ENCODE data around the gene SPRYD3.

DNA sequence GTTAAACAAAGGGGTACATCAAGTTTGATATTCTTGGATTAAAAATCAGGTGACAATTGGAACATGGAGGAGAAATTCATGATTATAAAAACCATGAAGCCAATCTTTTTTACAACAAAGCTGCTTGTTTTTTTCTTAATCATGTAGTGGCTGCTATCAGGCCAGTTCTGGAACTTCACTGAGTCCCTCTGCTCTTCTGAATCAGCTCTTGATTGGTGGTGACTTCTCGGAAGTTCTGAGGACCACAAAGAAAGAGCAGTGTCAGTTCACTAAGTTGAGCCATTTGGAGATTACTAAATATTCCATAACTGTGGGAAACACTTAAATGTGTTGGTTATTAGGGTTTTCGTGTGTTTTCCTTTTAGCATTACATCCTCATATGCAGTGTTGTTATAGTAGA lies 64.5 kb downstream of the SPRYD3 start:
- TF ChIP-seq EP300 (IDR thresholded peaks at IDR 0.05; ENCODE audit: borderline replicate concordance) (no peak), EGR1 (IDR thresholded peaks at IDR 0.05) (no peak), RAD21 (IDR thresholded peaks at IDR 0.05; ENCODE audit: low read depth) (no peak)
- TF ChIP-seq, protein P1, sequence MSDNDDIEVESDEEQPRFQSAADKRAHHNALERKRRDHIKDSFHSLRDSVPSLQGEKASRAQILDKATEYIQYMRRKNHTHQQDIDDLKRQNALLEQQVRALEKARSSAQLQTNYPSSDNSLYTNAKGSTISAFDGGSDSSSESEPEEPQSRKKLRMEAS (IDR thresholded peaks at IDR 0.05): no peak

All from Ishikawa (cell line).